Measurements from ENCODE around the gene ARID3A. TPM values are rescaled to one million over a fixed set of nuclear protein-coding genes. Genes with fewer than 3 reads are reported as not detected.
A peak's percentile ranks its signal among the peaks of the same experiment; 100 is the strongest.

Gene ARID3A
- total RNA-seq, 1 experiment from 2014 or later, result 34.8 TPM

- H3K36me3 ChIP-seq, result peaks cover 19% of the 10 kb centered on the region
These were observed 68.1 kb downstream of the ARID3A start for GRCh38 chr19:993831-994393.

GRCh38 chr19:994516-994915 is 68.7 kb downstream of the ARID3A start:
- H3K4me3 ChIP-seq, result no peak overlapping the region
- peaks cover 30% of the 10 kb centered on the region for H3K27me3 ChIP-seq
- peaks cover 16% of the 10 kb centered on the region for H3K4me1 ChIP-seq
- no peak overlapping the region for H3K27ac ChIP-seq
- peaks cover 19% of the 10 kb centered on the region for H3K36me3 ChIP-seq
- DNase-seq, result no peak
- no peaks in the 10 kb centered on the region for H3K9me3 ChIP-seq (replicated peaks)

More at GRCh38 chr19:993831-994393, 68.1 kb downstream of the ARID3A start:
- peaks cover 16% of the 10 kb centered on the region for H3K4me1 ChIP-seq
- peaks cover 24% of the 10 kb centered on the region for H3K27me3 ChIP-seq
- H3K4me3 ChIP-seq, result no peak overlapping the region
- DNase-seq, result no peak
- H3K9me3 ChIP-seq (replicated peaks), result no peaks in the 10 kb centered on the region
- H3K27ac ChIP-seq, result no peak overlapping the region

- Histone ChIP-seq H3K9me3 (replicated peaks) (no peaks in the 10 kb centered on the region), H3K36me3 (peaks cover 16% of the 10 kb centered on the region), H3K27ac (no peak overlapping the region), H3K27me3 (peaks cover 36% of the 10 kb centered on the region), H3K4me3 (no peak overlapping the region), H3K4me1 (peaks cover 16% of the 10 kb centered on the region)
- peak in 1 of 2 experiments; percentile 33 for DNase-seq
These were observed 69.4 kb downstream of the ARID3A start for GRCh38 chr19:995051-995827.

- DNase-seq, result peak; percentile 55 to 62
These were observed 70.4 kb downstream of the ARID3A start for GRCh38 chr19:996051-996838.

GRCh38 chr19:998064-998463 is 72.2 kb downstream of the ARID3A start:
- H3K27me3 ChIP-seq, result peaks cover 41% of the 10 kb centered on the region

More at GRCh38 chr19:996051-996838, 70.4 kb downstream of the ARID3A start:
- Histone ChIP-seq H3K27me3 (peaks cover 39% of the 10 kb centered on the region), H3K9me3 (replicated peaks) (no peaks in the 10 kb centered on the region), H3K36me3 (peaks cover 7% of the 10 kb centered on the region; the same call in 1 of the 2 replicates), H3K27ac (no peak overlapping the region), H3K4me3 (no peak overlapping the region), H3K4me1 (peaks cover 16% of the 10 kb centered on the region)

GRCh38 chr19:999379-999719 is 73.5 kb downstream of the ARID3A start:
- peaks cover 16% of the 10 kb centered on the region for H3K4me1 ChIP-seq
- H3K27me3 ChIP-seq, result peaks cover 41% of the 10 kb centered on the region
- H3K27ac ChIP-seq, result no peak overlapping the region
- H3K9me3 ChIP-seq (replicated peaks), result no peaks in the 10 kb centered on the region
- H3K36me3 ChIP-seq, result peaks cover 1% of the 10 kb centered on the region; the same call in 1 of the 2 replicates
- H3K4me3 ChIP-seq, result no peak overlapping the region
- no peak for DNase-seq

More at GRCh38 chr19:998064-998463, 72.2 kb downstream of the ARID3A start:
- no peak for DNase-seq
- H3K4me3 ChIP-seq, result no peak overlapping the region
- peaks cover 16% of the 10 kb centered on the region for H3K4me1 ChIP-seq
- no peaks in the 10 kb centered on the region for H3K9me3 ChIP-seq (replicated peaks)
- peaks cover 4% of the 10 kb centered on the region; the same call in 1 of the 2 replicates for H3K36me3 ChIP-seq
- no peak overlapping the region for H3K27ac ChIP-seq

- no peaks in the 10 kb centered on the region for H3K9me3 ChIP-seq (replicated peaks)
- H3K36me3 ChIP-seq, result no peaks in the 10 kb centered on the region
- peaks cover 41% of the 10 kb centered on the region for H3K27me3 ChIP-seq
- H3K27ac ChIP-seq, result no peak within 1 kb of the TSS
- no peak within 1 kb of the TSS for H3K4me3 ChIP-seq
- peak; percentile 65 to 67 for DNase-seq
- H3K4me1 ChIP-seq, result peaks cover 14% of the 10 kb centered on the region
These were observed 74.3 kb downstream of the ARID3A start, which contains the start of gene GRIN3B for GRCh38 chr19:1000095-1000494. Gene GRIN3B (plus strand): TSS chr19:1000419. CDS start chr19:1000438, 19 bp downstream.

GRCh38 chr19:1000591-1001537 is 75.0 kb downstream of the ARID3A start:
- no peak for DNase-seq
- no peak overlapping the region for H3K4me3 ChIP-seq
- no peak overlapping the region for H3K27ac ChIP-seq
- H3K36me3 ChIP-seq, result no peaks in the 10 kb centered on the region
- H3K9me3 ChIP-seq (replicated peaks), result no peaks in the 10 kb centered on the region
- peaks cover 7% of the 10 kb centered on the region for H3K4me1 ChIP-seq
- peaks cover 41% of the 10 kb centered on the region for H3K27me3 ChIP-seq

GRCh38 chr19:1001538-1002166 is 75.8 kb downstream of the ARID3A start:
- Histone ChIP-seq H3K4me3 (no peak overlapping the region), H3K9me3 (replicated peaks) (no peaks in the 10 kb centered on the region), H3K4me1 (no peaks in the 10 kb centered on the region), H3K27me3 (peaks cover 38% of the 10 kb centered on the region), H3K27ac (no peak overlapping the region), H3K36me3 (no peaks in the 10 kb centered on the region)
- peak; percentile 51 to 70 for DNase-seq

- H3K27me3 ChIP-seq, result peaks cover 28% of the 10 kb centered on the region
- no peaks in the 10 kb centered on the region for H3K4me1 ChIP-seq
These were observed 76.8 kb downstream of the ARID3A start for GRCh38 chr19:1002600-1002999.

GRCh38 chr19:1003283-1003682 is 77.4 kb downstream of the ARID3A start:
- Histone ChIP-seq H3K36me3 (peaks cover 2% of the 10 kb centered on the region; the same call in 1 of the 2 replicates), H3K9me3 (replicated peaks) (no peaks in the 10 kb centered on the region), H3K4me1 (no peaks in the 10 kb centered on the region), H3K27me3 (peaks cover 22% of the 10 kb centered on the region), H3K27ac (no peak overlapping the region), H3K4me3 (no peak overlapping the region)
- no peak for DNase-seq

More at GRCh38 chr19:1002600-1002999, 76.8 kb downstream of the ARID3A start:
- no peak overlapping the region for H3K4me3 ChIP-seq
- H3K27ac ChIP-seq, result no peak overlapping the region
- no peaks in the 10 kb centered on the region; the same call in 1 of the 2 replicates for H3K36me3 ChIP-seq
- no peaks in the 10 kb centered on the region for H3K9me3 ChIP-seq (replicated peaks)
- DNase-seq, result no peak

GRCh38 chr19:1004204-1004802 is 78.5 kb downstream of the ARID3A start:
- no peak overlapping the region for H3K4me3 ChIP-seq
- H3K27ac ChIP-seq, result no peak overlapping the region
- peaks cover 13% of the 10 kb centered on the region for H3K27me3 ChIP-seq
- H3K4me1 ChIP-seq, result no peaks in the 10 kb centered on the region
- H3K9me3 ChIP-seq (replicated peaks), result no peaks in the 10 kb centered on the region
- peaks cover 2% of the 10 kb centered on the region; the same call in 1 of the 2 replicates for H3K36me3 ChIP-seq
- no peak for DNase-seq
